ENCODE results near the gene SALL4.

DNA sequence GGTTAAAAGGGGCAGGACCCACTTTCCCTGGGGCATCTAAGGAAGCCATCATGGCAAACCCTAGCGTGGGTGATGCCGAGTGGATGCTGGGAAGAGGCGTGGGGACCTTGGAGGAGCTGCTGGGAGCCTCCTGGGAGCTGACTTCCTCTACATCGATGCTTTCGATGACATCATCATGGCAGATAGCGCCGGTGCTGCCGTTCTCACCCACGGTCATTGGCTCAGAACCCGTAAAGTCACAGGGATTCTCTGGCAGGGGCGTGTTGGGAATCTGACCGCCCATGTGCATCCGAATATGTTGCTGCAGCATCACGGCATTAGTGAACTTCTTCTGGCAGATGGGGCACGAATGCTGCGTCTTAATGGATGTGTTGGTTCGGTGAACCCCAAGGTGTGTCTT, 12.1 kb downstream of the SALL4 start:
- TF ChIP-seq, protein P1, sequence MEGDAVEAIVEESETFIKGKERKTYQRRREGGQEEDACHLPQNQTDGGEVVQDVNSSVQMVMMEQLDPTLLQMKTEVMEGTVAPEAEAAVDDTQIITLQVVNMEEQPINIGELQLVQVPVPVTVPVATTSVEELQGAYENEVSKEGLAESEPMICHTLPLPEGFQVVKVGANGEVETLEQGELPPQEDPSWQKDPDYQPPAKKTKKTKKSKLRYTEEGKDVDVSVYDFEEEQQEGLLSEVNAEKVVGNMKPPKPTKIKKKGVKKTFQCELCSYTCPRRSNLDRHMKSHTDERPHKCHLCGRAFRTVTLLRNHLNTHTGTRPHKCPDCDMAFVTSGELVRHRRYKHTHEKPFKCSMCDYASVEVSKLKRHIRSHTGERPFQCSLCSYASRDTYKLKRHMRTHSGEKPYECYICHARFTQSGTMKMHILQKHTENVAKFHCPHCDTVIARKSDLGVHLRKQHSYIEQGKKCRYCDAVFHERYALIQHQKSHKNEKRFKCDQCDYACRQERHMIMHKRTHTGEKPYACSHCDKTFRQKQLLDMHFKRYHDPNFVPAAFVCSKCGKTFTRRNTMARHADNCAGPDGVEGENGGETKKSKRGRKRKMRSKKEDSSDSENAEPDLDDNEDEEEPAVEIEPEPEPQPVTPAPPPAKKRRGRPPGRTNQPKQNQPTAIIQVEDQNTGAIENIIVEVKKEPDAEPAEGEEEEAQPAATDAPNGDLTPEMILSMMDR (IDR thresholded peaks at IDR 0.05; ENCODE audit: insufficient read depth, low read length): no peak
- no peak for TF ChIP-seq POLR2AphosphoS5 (IDR thresholded peaks at IDR 0.05; ENCODE audit: low read depth)

Measured in HL-60 (cell line).